Measurements from ENCODE around the gene MLXIP.
"Not testable (repeated sequence)": the region's sequence is repeated elsewhere in the genome, so short reads cannot be mapped to it uniquely, and the experiment has no call there.

Gene MLXIP

GRCh38 chr12:122150127-122150681, 71.6 kb downstream of the MLXIP start:
- DNase-seq: no peak

- no peak for DNase-seq
Measured at GRCh38 chr12:122152754-122153153, 74.2 kb downstream of the MLXIP start.

DNA sequence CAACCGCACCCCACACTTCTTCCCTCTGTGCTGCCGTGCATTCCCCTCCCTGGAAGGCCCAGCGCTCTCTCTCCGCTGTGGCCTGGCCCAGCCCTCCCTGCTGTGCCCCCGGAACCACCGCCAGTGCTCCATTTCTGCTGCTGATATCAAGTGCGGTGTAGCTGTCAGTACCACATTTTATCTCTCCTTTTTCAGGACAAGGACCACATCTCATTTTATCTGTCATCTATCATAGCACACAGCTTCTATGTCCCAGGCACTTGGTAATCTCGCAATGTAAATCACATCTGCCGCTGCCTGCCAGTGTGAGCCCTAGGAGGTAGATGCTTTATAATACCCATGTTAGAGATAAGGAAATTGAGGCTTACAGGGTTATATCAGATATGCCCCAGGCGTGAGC, 77.1 kb downstream of the MLXIP start:
- no peak for DNase-seq

GRCh38 chr12:122158700-122159285, 80.2 kb downstream of the MLXIP start:
- no peak for DNase-seq

DNA sequence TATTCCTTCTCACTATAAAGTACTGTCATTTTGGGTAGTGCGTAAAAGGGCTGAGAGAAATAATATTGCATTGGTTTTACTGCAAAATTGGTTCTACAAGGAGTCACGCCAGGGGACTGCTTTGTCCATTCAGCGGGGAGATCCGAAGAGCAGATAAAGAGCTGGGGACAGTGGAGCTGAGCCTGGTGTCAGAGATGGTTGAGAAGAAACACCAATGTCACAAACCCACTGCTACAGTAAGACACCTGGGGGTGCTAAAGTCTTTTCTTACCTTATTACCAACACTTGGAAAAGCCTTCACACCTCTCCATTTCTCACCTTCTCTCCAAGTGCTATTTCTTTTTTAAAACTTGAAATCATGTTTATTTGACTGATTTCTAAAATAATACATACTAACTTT, 81.3 kb downstream of the MLXIP start:
- no peak for DNase-seq

- no peak for DNase-seq
Measured at GRCh38 chr12:122160761-122161160, 82.2 kb downstream of the MLXIP start.

- no peak for DNase-seq
Measured at GRCh38 chr12:122161682-122162081, 83.1 kb downstream of the MLXIP start.

GRCh38 chr12:122162976-122163375, 84.4 kb downstream of the MLXIP start:
- no peak for DNase-seq

DNA sequence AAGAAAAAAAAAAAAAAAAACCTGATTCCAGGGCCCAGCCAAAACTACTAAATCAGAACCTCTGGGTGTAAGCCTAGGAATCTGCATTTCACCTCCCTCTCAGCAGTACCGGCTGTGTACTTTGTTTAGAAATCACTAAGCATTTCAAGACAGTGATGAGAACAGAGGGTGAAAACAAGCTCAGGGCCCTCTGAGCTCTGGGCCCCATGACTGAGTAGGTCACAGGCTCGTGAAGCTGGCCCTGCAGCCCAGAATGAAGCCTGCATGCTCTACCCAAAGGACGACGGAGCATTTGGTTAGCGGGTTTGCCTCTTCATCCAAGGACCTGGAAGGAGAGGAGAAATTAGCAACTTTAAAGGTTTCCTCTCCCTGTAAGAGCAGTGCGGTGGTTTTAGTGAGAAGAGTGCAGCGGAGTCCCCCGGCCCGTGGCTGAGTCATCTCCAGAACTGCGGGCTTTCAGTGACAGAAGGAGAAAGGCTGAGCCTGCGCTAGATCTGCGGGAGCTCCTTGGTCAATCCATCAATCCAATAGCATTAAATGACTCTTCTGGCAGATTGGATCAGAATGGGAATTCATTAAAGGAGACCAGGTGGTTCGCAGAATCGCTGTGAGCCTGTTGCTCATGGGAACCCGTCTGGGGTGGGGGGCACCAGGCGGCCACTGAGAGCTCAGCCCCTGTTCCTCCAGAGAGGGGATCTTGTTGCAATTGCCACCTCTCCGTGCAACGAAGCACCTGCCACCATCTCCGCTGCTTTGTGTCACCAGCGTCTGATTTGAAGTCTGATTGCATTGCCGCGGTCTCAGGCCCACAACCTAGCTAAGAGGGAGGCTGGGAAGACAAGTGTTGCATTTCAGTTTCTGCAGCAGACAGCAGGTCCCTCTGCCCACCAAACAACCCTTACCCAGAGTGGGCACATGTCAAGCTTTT, 88.1 kb downstream of the MLXIP start:
- no peak for DNase-seq

DNA sequence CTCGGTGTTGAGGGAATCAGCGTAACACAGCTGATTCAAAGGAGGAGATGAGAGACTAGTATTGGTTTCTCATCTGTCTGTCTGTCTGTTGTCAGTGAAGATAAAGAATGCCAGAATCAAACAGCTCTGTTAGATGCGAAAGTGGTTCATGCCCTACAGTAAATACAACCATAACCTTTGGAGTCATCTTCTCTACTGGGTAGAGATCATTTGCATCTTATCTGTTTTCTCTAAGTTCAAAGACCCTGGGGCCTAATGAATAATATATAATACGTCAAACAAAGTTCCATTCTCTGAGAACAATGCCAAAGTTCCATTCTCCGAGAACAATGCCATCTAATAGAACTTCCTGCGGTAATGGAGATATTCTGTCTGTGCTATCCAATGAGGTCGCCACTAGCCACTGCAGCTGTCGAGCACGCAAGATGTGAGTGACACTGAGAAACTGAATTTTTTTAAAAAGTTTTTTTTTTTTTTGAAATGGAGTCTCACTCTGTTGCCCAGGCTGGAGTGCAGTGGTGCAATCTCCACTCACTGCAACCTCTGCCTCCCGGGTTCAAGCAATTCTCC, 88.9 kb downstream of the MLXIP start:
- no peak for DNase-seq

- no peak for DNase-seq
Measured at GRCh38 chr12:122168492-122168891, 89.9 kb downstream of the MLXIP start.

DNA sequence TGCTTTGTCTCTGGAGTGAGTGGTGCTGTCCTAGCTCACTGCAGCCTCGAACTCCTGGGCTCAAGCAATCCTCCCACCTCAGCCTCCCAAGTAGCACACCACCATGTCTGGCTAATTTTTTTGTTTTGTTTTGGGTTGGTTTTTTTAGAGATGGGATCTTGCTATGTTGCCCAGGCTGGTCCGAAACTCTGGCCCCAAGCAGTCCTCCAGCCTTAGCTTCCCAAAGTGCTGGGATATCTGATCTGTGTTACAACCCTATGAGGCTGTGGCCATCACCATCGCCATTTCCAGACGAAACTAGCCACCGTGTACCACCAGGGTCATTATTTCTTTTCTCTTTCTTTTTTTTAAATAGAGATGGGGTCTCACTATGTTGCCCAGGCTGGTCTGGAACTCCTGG, 92.8 kb downstream of the MLXIP start:
- no peak for DNase-seq

DNA sequence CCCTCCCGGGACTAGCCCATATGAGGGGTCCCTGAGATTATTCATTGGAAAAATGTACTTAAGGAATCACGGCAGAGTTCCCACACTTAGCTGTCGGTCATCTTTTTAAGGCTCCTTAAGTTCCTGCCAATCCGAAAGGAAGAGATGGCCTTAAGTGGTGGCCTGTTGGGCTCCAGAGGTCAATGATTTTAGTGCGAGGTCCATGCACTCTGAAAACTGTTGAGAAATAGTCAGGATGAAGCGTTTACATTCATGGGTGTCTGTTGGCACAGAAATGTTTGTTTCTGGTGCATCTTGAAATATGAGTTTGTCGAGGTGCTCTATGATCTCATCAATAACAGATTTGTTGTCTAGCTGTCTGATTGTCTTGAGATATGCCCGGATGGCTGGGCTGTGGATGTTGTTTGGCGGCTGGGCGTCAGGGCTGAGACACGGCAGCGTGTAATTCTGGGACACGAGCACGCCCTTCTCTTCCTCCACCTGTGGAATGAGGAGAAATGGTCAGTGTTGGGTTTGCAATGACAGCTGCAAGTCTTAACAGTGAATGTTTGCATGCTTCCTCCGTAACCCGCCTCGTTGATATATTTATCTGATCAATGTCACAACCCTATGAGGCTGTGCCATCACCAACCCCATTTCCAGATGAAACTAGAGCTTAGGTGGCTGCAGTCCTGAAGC, 93.8 kb downstream of the MLXIP start:
- DNase-seq: no peak

DNA sequence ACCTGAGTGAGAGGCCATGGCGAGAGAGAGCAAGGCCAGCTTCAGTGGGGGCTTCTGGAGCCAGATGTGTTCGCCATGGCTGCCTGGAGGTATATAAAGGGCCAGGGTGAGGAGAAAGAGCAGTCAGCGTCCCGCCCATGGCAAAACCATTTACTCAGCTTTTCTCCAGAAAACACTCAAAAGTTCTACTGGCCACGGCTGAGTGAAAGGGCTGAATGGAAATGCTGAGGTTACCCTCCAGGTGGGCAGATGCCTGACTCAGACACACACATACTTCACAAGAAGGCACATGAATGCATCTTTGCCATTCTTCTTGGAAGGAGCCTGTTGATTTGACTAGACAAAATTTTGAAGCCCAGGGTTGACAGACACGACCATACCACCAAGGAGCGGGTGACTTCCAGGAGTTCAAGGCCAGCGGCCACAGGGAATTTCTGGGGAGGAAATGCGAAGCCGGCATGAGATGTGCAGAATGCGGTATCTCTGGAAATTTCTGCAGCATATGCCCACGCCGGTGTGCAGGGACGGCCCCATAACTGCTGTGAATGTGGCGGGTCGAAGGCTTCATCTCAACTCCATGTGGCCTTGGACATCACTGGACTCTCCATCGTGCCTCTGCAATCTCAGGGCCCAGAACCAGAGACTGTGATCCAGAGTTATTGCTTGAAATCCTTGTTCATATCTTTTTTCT, 95.7 kb downstream of the MLXIP start, which contains the start of gene IL31:
Gene IL31 (minus strand): TSS at position 67 of the 691 bp plus-strand sequence. CDS start 49 bp downstream, at position 18.
- DNase-seq: no peak

GRCh38 chr12:122176473-122176872, 97.9 kb downstream of the MLXIP start:
- not testable (repeated sequence) for DNase-seq

DNA sequence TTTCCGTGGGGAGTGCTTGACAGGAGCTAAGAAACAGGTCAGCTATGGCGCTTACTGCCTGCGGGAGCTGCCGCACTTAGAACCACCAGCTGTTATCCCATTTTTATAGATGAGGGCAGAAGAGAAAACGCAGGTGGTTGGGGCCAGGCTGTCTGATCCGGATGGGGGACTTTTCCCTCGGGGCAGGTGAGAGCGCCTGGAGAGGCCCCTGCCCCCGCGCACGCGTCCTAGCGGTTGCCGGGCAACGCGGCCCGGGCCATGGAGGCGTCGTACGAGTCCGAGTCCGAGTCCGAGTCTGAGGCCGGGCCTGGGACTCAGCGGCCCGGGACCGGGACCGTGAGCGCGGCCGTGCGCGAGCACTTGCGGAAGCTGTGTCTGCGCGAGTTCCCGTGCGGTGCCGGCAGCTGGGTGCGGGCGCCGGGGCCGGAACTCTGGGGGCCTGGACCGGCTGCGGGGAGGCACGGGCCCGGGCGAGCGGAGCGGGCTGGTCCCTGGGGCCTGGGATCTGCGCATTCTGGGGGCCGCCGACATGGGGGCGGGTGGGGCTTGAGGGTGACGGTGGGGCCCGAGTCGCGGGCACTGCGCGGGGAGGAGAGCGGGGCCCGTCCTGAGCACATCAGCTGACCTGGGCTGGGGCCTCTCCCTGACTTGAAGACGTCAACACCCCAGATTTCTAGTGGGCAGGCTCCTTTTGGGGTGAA, 104.5 kb downstream of the MLXIP start, which contains the start of gene LRRC43:
Gene LRRC43 (plus strand): TSS at position 237 of the 701 bp plus-strand sequence. CDS start 22 bp downstream, at position 259.
- DNase-seq: peak; percentile 23

DNA sequence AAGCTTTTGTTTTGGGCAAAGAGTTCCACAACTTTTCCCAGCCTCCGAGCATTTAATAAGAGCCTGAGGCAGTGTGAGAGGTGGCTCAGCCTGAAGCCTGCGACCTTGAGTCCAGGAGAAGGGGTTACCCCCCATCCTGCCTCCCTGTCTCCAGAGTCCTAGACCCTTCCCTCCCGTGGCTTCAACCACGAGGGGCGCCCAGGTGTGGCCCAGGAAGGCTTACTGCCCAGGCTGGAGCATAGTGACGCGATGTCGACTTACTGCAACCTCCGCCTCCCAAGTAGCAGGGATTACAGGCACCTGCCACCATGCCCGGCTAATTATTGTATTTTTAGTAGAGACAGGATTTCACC, 105.0 kb downstream of the MLXIP start:
- no peak for DNase-seq

- no peak for DNase-seq
Measured at GRCh38 chr12:122184517-122184916, 106.0 kb downstream of the MLXIP start.

GRCh38 chr12:122185079-122185478, 106.5 kb downstream of the MLXIP start:
- DNase-seq: no peak

GRCh38 chr12:122185494-122186082, 107.0 kb downstream of the MLXIP start:
- DNase-seq: no peak

GRCh38 chr12:122187466-122187865, 108.9 kb downstream of the MLXIP start:
- DNase-seq: no peak

Measured in fibroblast of skin of back (primary cell).